ENCODE measurements around the gene ACOT4. TPM values are rescaled to one million over a fixed set of nuclear protein-coding genes. Genes with fewer than 3 reads are reported as not detected.
"Not testable (repeated sequence)": the region's sequence is repeated elsewhere in the genome, so short reads cannot be mapped to it uniquely, and the experiment has no call there.

The ACOT4 gene
- polyA plus RNA-seq, 1 donor from 2014 or later, result 1.1 TPM

DNA sequence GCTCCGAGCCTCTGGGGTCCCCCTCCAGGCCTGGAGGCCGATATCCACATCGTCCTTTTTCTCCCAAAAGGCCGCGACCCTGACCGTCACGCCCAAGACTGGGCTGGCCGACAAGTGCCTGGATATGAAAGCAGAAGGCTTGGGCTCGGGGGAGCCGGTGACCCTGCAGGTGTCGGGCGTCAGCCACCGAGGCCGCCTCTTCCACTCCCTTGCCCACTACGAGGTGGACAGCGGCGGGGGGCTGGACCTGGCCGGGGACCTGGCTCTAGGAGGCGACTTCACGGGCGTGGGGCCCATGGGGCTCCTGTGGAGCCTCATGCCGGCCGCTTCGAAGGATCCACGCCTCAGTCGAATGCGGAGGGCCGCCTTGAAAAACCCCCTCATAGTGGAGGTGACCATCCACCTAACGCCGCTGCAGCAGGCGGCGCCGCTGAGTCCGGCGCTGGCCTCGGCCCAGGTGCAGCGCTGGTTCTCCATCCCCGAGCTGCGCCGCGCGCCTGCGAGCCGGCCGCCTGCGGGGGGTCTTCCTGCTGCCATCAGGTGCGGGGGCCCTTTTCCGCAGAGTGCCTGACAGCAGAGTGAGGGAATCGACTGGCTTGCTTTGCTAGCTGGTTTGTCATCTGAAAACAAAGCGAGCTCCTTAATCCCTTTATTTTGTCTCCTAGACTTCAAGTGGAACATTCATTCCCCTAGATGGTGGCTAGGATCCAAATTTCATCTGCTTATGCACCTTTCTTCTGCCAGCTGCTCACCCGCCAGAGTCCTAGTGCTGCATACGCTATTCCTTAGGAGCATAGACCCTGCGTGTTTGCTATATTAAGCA is 42.5 kb downstream of the ACOT4 start:
- no peaks in the 10 kb centered on the region for H3K9me3 ChIP-seq (ENCODE audit: low read length)
- no peaks in the 10 kb centered on the region for H4K20me1 ChIP-seq (ENCODE audit: insufficient read depth)
- H3K4me3 ChIP-seq (ENCODE audit: low read length), result peak overlapping the region; percentile 62
- no peaks in the 10 kb centered on the region for H3K79me2 ChIP-seq (replicated peaks; ENCODE audit: insufficient read depth, low read length)
- H3K36me3 ChIP-seq (ENCODE audit: insufficient read depth, low read length), result no peaks in the 10 kb centered on the region
- TF ChIP-seq, protein P1, sequence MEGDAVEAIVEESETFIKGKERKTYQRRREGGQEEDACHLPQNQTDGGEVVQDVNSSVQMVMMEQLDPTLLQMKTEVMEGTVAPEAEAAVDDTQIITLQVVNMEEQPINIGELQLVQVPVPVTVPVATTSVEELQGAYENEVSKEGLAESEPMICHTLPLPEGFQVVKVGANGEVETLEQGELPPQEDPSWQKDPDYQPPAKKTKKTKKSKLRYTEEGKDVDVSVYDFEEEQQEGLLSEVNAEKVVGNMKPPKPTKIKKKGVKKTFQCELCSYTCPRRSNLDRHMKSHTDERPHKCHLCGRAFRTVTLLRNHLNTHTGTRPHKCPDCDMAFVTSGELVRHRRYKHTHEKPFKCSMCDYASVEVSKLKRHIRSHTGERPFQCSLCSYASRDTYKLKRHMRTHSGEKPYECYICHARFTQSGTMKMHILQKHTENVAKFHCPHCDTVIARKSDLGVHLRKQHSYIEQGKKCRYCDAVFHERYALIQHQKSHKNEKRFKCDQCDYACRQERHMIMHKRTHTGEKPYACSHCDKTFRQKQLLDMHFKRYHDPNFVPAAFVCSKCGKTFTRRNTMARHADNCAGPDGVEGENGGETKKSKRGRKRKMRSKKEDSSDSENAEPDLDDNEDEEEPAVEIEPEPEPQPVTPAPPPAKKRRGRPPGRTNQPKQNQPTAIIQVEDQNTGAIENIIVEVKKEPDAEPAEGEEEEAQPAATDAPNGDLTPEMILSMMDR (IDR thresholded peaks at IDR 0.05; ENCODE audit: poor library complexity, severe bottlenecking), result peak; percentile 39
- TF ChIP-seq POLR2AphosphoS5 (IDR thresholded peaks at IDR 0.05) (peak; percentile 18), EZH2 (IDR thresholded peaks at IDR 0.05; ENCODE audit: borderline replicate concordance, insufficient read depth, low read length, poor library complexity, severe bottlenecking) (no peak)
- peak overlapping the region; percentile 12 for H2AFZ ChIP-seq (ENCODE audit: low read depth, low read length)
- H3F3A ChIP-seq (ENCODE audit: insufficient read depth, low read length, poor library complexity, severe bottlenecking), result no peaks in the 10 kb centered on the region
- peak overlapping the region; percentile 44 for H3K9ac ChIP-seq (ENCODE audit: low read length)
- peak overlapping the region; percentile 2 for H3K27ac ChIP-seq (ENCODE audit: low read length)
- peak overlapping the region; percentile 44 for H3K4me2 ChIP-seq (ENCODE audit: low read length)
- no peaks in the 10 kb centered on the region for H3K9me2 ChIP-seq (ENCODE audit: insufficient read depth, low read length)
- peaks cover 23% of the 10 kb centered on the region for H3K27me3 ChIP-seq (ENCODE audit: insufficient read depth, low read depth, low read length)

DNA sequence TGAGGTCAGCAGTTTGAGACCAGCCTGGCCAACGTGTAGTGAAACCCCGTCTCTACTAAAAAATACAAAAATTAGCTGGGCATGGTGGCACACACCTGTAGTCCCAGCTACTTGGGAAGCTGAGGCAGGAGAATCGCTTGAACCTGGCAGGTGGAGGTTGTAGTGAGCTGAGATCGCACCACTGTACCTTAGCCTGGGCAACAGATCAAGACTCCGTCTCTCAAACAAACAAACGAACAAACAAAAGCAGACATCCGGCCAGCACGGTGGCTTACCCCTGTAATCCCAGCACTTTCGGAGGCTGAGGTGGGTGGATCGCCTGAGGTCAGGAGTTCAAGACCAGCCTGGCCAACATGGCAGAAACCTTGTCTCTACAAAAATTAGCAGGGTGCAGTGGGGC is 44.7 kb downstream of the ACOT4 start:
- not testable (repeated sequence) for H3K4me3 ChIP-seq (ENCODE audit: low read length); H3K79me2 ChIP-seq (replicated peaks; ENCODE audit: insufficient read depth, low read length); H2AFZ ChIP-seq (ENCODE audit: low read depth, low read length); H3K9me2 ChIP-seq (ENCODE audit: insufficient read depth, low read length); H3K9ac ChIP-seq (ENCODE audit: low read length); H3K27ac ChIP-seq (ENCODE audit: low read length); H3F3A ChIP-seq (ENCODE audit: insufficient read depth, low read length, poor library complexity, severe bottlenecking); H3K9me3 ChIP-seq (ENCODE audit: low read length); H3K4me2 ChIP-seq (ENCODE audit: low read length); H4K20me1 ChIP-seq (ENCODE audit: insufficient read depth); H3K36me3 ChIP-seq (ENCODE audit: insufficient read depth, low read length)
- peaks cover 23% of the 10 kb centered on the region for H3K27me3 ChIP-seq (ENCODE audit: insufficient read depth, low read depth, low read length)

DNA sequence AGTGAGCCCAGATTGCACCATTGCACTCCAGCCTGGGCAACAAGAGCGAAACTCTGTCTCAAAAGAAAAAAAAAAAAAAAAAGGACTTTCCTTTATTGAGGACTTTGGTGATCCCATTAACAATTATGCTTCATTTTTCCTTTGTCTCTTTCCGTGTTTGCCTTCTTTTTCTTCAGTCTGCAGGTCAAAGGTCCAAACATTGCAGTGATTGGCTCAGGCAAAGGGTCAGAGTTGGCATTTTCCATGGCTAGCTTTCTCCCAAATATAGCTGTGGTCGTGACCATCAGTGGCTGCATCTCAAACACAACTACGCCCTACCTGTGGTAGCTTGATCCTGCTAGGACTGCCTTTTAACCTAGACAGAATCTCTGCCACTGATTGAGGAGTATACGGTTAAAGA is 46.2 kb downstream of the ACOT4 start:
- H3K27me3 ChIP-seq (ENCODE audit: insufficient read depth, low read depth, low read length), result peaks cover 22% of the 10 kb centered on the region
- no peaks in the 10 kb centered on the region for H4K20me1 ChIP-seq (ENCODE audit: insufficient read depth)
- H3F3A ChIP-seq (ENCODE audit: insufficient read depth, low read length, poor library complexity, severe bottlenecking), result no peaks in the 10 kb centered on the region
- no peaks in the 10 kb centered on the region for H3K79me2 ChIP-seq (replicated peaks; ENCODE audit: insufficient read depth, low read length)
- no peaks in the 10 kb centered on the region for H3K9me2 ChIP-seq (ENCODE audit: insufficient read depth, low read length)
- H3K36me3 ChIP-seq (ENCODE audit: insufficient read depth, low read length), result no peaks in the 10 kb centered on the region
- no peak overlapping the region for H3K4me2 ChIP-seq (ENCODE audit: low read length)
- H2AFZ ChIP-seq (ENCODE audit: low read depth, low read length), result no peak overlapping the region
- TF ChIP-seq EZH2 (IDR thresholded peaks at IDR 0.05; ENCODE audit: borderline replicate concordance, insufficient read depth, low read length, poor library complexity, severe bottlenecking) (no peak), SMC3 (conservative IDR thresholded peaks at IDR 0.05; ENCODE audit: poor library complexity) (no peak), EP300 (conservative IDR thresholded peaks at IDR 0.05; ENCODE audit: poor library complexity, severe bottlenecking) (no peak), POLR2AphosphoS5 (IDR thresholded peaks at IDR 0.05) (no peak)
- no peak overlapping the region for H3K27ac ChIP-seq (ENCODE audit: low read length)
- H3K9ac ChIP-seq (ENCODE audit: low read length), result no peak overlapping the region
- H3K9me3 ChIP-seq (ENCODE audit: low read length), result no peaks in the 10 kb centered on the region
- H3K4me3 ChIP-seq (ENCODE audit: low read length), result no peak overlapping the region

DNA sequence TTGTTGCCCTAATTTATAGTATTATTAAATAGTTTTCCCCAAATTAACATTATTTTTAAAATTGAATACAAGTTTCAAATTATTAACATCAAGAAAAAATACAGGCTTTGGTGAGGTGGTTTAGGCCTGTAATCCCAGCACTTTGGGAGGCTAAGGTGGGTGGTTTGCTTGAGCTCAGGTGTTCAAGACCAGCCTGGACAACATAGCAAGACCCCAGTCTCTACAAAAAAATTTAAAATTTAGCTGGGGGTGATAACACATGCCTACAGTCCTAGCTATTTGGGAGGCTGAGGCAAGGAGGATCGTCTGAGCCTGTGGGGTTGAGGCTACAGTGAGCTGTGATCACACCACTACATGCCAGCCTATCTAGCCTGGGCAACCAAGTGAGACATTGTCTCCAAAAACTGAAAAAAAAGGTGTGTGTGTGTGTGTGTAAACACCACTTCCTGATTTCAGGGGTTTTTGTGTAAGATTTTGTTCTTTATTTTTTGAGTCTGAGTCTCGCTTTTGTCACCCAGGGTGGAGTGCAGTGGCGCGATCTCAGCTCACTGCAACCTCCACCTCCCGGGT is 49.2 kb downstream of the ACOT4 start:
- H3K4me3 ChIP-seq (ENCODE audit: low read length), result no peak overlapping the region
- no peaks in the 10 kb centered on the region for H3K27me3 ChIP-seq (ENCODE audit: insufficient read depth, low read depth, low read length)
- no peaks in the 10 kb centered on the region for H3K36me3 ChIP-seq (ENCODE audit: insufficient read depth, low read length)
- no peak overlapping the region for H3K4me2 ChIP-seq (ENCODE audit: low read length)
- no peaks in the 10 kb centered on the region for H4K20me1 ChIP-seq (ENCODE audit: insufficient read depth)
- peaks cover 11% of the 10 kb centered on the region for H3K79me2 ChIP-seq (replicated peaks; ENCODE audit: insufficient read depth, low read length)
- H3K9ac ChIP-seq (ENCODE audit: low read length), result no peak overlapping the region
- H3F3A ChIP-seq (ENCODE audit: insufficient read depth, low read length, poor library complexity, severe bottlenecking), result no peaks in the 10 kb centered on the region
- no peaks in the 10 kb centered on the region for H3K9me3 ChIP-seq (ENCODE audit: low read length)
- no peak overlapping the region for H3K27ac ChIP-seq (ENCODE audit: low read length)
- no peak overlapping the region for H2AFZ ChIP-seq (ENCODE audit: low read depth, low read length)
- H3K9me2 ChIP-seq (ENCODE audit: insufficient read depth, low read length), result no peaks in the 10 kb centered on the region
- TF ChIP-seq EP300 (conservative IDR thresholded peaks at IDR 0.05; ENCODE audit: poor library complexity, severe bottlenecking), result no peak
- no peak for TF ChIP-seq SMC3 (conservative IDR thresholded peaks at IDR 0.05; ENCODE audit: poor library complexity)
- TF ChIP-seq, protein P1 (IDR thresholded peaks at IDR 0.05; ENCODE audit: poor library complexity, severe bottlenecking), result no peak
- TF ChIP-seq, protein P2, sequence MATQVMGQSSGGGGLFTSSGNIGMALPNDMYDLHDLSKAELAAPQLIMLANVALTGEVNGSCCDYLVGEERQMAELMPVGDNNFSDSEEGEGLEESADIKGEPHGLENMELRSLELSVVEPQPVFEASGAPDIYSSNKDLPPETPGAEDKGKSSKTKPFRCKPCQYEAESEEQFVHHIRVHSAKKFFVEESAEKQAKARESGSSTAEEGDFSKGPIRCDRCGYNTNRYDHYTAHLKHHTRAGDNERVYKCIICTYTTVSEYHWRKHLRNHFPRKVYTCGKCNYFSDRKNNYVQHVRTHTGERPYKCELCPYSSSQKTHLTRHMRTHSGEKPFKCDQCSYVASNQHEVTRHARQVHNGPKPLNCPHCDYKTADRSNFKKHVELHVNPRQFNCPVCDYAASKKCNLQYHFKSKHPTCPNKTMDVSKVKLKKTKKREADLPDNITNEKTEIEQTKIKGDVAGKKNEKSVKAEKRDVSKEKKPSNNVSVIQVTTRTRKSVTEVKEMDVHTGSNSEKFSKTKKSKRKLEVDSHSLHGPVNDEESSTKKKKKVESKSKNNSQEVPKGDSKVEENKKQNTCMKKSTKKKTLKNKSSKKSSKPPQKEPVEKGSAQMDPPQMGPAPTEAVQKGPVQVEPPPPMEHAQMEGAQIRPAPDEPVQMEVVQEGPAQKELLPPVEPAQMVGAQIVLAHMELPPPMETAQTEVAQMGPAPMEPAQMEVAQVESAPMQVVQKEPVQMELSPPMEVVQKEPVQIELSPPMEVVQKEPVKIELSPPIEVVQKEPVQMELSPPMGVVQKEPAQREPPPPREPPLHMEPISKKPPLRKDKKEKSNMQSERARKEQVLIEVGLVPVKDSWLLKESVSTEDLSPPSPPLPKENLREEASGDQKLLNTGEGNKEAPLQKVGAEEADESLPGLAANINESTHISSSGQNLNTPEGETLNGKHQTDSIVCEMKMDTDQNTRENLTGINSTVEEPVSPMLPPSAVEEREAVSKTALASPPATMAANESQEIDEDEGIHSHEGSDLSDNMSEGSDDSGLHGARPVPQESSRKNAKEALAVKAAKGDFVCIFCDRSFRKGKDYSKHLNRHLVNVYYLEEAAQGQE (IDR thresholded peaks at IDR 0.05; ENCODE audit: borderline replicate concordance), result no peak
- no peak for TF ChIP-seq MXI1 (conservative IDR thresholded peaks at IDR 0.05; ENCODE audit: poor library complexity, severe bottlenecking)
- no peak for TF ChIP-seq EZH2 (IDR thresholded peaks at IDR 0.05; ENCODE audit: borderline replicate concordance, insufficient read depth, low read length, poor library complexity, severe bottlenecking)
- no peak for TF ChIP-seq RAD21 (conservative IDR thresholded peaks at IDR 0.05)
